ENCODE measurements around the gene SLA2. TPM values are rescaled to one million over a fixed set of nuclear protein-coding genes. Genes with fewer than 3 reads are reported as not detected.

The SLA2 gene
- total RNA-seq, 2 experiments from 2014 or later, result 109 to 140 TPM

Other genes with a start within 250 kb of the SLA2 start
- under 1 TPM; 0.59 to 0.96 TPM for gene MYL9, start 104.7 kb downstream of the SLA2 start, total RNA-seq
- gene TGIF2, start 72.6 kb downstream of the SLA2 start, total RNA-seq, result 10 to 100 TPM; 32.5 to 40.9 TPM
- gene RAB5IF, start 40.4 kb downstream of the SLA2 start, total RNA-seq, result 100 to 1,000 TPM in 1 of 2 experiments, 10 to 100 TPM in 1; 81.8 to 115 TPM
- 10 to 100 TPM; 27.8 to 28.8 TPM for gene NDRG3, start 99.9 kb upstream of the SLA2 start, total RNA-seq
- 10 to 100 TPM; 36.0 to 42.7 TPM for gene DSN1, start 127.6 kb upstream of the SLA2 start, total RNA-seq
- not detected for gene TLDC2, start 229.9 kb upstream of the SLA2 start, total RNA-seq

Measured in activated CD8-positive, alpha-beta memory T cell treated with anti-CD3 and anti-CD28 coated beads, Interleukin-2, amount 10 ng/mL, durations not matched to agents 7 days and 5 days (primary cell).